ENCODE measurements around the gene SIRT6.
A peak's percentile ranks its signal among the peaks of the same experiment; 100 is the strongest.
"Not testable (repeated sequence)": the region's sequence is repeated elsewhere in the genome, so short reads cannot be mapped to it uniquely, and the experiment has no call there.

Gene SIRT6

DNA sequence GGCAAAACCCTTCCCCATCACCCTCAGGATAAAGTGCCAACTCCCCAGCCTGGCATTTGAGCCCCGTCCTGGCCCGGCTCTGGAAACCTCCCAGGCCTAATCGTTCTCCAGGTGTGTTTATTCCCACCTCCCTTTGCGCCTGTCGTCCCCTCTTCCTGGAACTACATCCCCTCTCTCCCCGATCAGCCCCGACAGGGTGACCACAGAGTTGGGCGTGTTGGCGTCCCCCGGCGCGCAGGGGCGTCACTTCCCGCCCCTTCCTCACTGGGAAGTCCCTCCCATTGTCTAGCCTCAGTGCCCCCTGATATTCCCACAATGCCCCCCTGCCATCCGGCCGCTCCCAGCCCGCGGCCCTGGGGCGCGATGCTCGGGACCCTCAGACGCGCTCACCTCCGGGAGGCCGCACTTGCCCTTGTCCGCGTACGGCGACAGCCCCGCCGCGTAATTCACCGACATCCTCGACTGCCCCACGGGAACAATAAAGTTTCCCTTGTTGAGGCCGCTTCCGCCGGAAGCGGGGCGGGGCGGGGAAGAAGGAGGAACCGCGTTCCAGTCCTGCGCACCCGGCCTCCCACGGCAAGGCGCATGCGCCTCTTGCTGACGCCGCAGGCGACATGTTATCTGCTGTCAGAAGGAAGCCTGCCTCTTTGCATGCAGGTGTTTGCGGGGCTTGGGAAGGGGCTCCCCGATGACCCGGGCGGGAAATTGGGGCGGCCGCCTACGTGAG lies at the start of gene SIRT6, which contains the start of gene ANKRD24:
Gene SIRT6 (minus strand): TSS at position 480 of the 727 bp plus-strand sequence. CDS start 24 bp downstream, at position 456.
Gene ANKRD24 (plus strand): TSS at position 606 of the 727 bp plus-strand sequence. CDS start 3,737 bp downstream, outside the sequence.
- peak; percentile 95 for DNase-seq

DNA sequence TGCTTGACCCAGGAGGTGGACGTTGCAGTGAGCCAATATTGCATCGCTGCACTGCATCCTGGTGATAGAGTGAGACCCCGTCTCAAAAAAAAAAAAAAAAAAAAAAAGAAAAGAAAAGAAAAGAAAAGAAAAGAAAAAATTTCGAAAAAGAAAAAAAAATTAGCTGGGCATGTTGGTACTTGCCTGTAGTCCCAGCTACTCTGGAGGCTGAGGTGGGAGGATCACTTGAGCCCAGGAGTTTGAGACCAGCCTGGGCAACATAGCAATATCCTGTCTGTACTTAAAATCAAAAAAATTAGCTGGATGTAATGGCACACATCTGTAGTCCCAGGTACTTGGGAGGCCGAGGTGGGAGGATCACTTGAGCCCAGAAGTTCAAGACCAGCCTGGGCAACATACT lies 49.8 kb upstream of the SIRT6 start:
- not testable (repeated sequence) for DNase-seq

DNA sequence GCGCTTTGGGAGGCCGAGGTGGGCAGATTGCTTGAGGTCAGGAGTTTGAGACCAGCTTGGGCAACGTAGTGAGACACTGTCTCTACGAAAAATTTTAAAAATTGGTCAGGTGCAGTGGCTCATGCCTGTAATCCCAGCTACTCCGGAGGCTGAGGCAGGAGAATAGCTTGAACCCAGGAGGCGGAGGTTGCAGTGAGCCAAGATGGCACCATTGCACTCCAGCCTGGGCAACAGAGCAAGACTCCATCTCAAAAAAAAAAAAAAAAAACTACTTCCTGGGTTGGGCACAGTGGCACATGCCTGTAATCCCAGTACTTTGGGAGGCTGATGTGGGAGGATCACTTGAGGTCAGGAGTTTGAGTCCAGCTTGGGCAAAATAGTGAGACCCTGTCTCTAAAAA lies 49.2 kb upstream of the SIRT6 start:
- DNase-seq, result not testable (repeated sequence)

DNA sequence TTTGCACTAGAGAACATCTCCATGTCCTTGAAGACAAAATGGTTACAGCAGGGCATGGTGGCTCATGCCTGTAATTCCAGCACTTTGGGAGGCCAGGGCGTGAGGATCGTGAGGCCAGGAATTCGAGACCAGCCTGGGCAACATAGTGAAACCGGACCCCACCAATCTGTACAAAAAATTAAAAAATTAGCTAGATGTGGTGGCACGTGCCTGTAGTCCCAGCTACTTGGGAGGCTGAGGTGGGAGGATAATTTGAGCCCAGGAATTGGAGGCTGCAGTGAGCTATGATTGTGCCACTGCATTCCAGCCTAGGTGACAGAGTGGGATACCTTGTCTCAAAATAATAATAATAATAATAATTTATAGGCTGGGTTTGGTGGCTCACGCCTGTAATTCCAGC lies 47.9 kb upstream of the SIRT6 start:
- DNase-seq, result not testable (repeated sequence)

DNA sequence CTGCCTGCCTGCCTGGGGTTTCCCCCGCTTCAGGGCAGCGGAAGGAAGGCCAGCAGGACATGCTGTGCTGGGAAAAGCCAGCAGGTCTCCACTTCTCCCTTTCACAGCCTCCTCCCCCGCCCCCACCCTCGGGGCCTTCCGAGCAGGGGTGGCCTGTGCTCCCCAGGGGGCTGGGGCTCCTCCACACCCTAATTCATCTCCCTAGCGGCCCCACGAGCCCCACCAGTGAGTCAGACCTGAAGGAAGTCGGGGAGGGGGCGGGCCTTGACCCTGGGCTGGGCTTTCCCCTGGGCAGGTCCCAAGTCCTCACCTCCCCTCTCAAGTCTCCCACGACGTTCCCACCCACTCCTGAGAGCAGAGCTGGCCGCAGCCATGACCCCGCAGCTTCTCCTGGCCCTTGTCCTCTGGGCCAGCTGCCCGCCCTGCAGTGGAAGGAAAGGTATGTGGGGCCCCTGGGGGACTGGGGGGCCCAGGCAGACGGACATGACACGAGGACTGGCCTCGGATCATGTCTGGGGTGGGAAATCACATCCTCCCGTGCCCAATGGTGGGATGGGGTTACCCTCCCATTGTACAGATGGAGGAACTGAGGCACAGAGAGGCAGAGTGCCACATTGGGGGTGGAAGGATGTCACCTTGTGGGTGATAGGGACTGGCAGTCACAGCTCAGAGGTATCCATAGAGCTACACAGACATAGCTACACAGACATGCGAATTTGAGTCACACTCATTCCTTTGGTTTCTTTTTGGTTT lies 47.0 kb upstream of the SIRT6 start, which contains the start of gene EBI3:
Gene EBI3 (plus strand): TSS at position 345 of the 753 bp plus-strand sequence. CDS start 28 bp downstream, at position 373.
- DNase-seq, result peak; percentile 44

DNA sequence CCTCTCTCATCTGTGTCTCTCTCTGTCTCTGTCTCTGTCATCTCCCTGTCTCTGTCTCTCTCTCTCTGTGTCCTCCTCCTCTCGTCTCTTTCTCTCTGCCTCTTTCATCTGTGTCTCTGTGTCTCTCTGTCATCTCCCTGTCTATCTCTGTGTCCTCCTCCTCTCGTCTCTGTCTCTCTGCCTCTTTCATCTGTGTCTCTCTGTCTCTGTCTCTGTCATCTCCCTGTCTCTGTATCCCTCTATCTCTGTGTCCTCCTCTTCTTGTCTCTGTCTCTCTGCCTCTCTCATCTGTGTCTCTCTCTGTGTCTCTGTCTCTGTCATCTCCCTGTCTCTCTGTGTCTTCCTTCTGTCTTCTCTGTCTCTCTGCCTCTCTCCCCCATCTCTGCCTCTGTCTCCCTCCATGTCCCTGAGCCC lies 46.4 kb upstream of the SIRT6 start:
- no peak for DNase-seq

DNA sequence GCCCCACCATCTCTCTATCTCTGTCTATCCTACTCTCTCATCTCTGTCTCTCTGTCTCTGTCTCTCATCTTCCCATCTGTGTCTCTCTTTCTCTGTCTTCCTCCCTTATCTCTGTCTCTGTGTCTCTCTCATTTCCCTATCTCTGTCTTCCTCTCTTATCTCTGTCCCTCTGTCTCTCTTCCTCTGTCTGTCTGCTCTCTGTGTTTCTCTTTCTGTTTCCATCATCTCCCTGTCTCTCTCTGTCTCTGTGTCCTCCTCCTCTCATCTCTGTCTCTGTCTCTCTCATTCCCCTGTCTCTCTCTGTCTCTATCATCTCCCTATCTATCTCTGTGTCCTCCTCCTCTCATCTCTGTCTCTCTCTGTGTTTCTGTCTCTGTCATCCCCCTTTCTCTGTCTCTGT lies 45.4 kb upstream of the SIRT6 start:
- DNase-seq, result no peak

DNA sequence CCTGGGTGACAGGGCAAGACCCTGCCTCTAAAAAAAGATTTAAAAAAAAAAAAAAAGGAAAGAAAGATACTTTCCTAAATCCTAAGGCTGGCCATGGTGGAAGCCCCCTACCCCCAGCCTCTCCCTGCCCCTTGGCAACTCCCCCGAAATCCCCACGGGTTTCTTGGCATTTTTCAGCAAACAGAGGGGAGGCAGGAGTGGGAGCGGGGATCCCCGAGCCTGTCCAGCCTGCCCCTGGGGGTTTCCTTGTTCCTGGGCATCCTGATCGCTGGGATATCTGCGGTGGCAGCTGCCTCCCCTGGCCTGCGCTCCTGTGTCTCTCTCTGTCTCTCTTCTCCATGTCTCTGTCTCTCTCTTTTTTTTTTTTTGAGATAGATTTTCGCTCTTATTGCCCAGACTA lies 43.5 kb upstream of the SIRT6 start:
- no peak for DNase-seq

DNA sequence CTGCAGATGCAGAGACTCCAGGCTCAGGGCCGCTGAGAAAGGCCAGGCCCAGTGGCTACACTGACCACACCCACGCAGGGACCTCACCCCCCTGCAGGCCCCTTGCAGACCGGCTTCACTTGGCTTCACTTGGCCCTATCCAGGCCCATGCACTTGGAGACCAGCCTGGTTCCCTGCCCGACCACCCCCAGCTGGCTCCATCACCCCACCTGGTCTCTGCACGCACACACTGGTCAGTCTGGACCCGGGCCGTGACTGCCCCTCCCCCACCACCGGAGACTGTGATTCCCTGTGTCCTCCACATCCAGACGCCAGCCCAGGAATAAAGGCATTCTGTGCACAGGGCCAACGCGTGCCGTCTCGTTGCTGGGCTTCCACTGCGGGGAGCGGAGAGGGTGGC lies 42.1 kb upstream of the SIRT6 start:
- DNase-seq, result no peak

DNA sequence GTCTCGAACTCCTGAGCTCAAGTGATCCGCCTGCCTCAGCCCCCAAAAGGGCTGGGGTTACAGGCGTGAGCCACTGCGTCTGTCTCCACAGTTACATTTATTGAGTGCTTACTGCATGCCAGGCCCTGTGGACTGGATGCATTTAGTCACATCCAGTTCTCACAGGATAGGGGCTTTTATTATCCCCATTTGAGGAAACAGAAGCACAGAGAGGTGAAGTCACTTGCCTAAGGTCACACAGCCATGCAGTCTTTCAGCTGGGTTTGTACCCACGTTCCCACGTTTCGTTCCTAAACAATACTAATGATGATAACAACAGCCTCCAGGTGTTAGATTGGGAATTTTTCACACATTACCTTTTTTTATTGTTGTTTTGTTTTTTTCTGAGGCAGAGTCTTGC lies 37.8 kb upstream of the SIRT6 start:
- no peak for DNase-seq

DNA sequence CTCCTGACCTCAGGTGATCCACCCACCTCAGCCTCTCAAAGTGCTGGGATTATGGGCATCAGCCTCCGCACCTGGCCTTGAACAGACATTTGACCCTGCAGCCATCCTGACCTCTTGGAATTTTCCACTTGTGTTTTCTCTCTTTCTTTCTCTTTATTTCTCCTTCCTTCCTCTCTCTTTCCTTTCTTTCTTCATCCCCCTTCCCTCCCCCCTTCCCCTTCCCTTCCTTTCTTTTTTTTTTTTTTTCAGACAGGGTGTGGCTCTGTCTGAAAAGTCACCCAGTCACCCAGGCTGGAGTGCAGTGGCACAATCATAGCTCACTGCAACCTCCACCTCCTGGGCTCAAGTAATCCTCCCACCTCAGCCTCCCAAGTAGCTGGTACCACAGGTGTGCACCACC lies 36.2 kb upstream of the SIRT6 start:
- not testable (repeated sequence) for DNase-seq

DNA sequence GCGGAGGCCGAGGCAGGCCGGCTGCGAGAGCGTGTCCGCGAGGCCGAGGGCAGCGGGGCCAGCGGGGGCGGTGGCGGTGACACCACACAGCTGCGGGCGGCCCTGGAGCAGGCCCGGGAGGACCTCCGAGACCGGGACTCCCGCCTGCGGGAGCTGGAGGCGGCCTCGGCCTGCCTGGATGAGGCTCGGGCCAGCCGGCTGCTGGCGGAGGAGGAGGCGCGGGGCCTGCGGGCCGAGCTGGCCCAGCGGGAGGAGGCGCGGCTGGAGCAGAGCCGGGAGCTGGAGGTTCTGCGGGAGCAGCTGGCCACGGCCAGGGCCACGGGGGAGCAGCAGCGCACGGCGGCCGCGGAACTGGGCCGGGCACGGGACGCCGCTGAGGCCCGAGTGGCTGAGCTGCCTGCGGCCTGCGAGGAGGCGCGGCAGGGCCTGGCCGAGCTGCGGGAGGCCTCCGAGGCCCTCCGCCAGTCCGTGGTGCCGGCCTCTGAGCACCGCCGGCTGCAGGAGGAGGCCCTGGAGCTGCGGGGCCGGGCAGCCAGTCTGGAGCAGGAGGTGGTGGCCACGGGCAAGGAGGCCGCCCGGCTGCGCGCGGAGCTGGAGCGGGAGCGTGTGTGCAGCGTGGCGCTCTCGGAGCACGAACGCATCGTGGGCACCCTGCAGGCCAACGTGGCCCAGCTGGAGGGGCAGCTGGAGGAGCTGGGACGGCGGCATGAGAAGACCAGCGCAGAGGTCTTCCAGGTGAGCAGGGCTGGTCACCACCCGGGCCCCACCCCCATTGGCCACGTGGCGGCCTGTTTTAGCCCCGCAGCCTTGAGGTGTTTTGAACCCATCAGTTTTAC lies 35.3 kb upstream of the SIRT6 start:
- DNase-seq, result no peak

DNA sequence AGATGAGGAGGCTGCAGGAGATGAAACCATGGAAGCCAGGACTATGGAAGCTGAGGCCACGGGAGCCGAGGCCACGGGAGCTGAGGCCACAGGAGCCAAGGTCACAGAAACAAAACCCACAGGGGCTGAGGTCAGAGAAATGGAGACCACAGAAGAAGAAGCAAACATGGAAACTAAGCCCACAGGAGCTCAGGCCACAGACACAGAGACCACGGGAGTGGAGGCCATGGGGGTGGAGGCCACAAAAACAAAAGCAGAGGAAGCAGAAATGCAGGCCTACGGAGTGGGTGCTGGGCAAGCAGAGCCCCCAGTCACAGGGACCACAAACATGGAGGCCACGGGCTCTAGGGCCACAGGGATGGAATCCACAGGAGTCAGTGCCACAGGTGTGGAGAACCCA lies 34.5 kb upstream of the SIRT6 start:
- no peak for DNase-seq

DNA sequence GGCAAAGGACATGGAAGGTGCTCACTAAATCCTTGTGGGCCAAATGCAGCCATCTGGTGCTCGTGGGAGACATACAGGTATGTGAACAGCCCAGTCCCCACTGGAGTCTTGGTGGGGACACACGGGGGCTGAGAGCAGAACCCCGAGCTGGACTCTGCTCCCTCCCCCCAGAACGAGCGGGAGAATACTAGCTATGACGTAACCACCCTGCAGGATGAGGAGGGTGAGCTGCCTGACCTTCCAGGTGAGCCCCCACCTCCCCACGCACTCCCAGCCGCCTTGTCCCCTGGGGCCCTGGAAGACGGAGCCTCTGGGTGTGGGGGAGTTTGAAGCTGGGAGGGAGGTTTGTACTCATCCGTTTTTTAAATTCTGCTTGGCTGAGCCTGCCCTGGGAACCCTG lies 33.4 kb upstream of the SIRT6 start:
- DNase-seq, result no peak

DNA sequence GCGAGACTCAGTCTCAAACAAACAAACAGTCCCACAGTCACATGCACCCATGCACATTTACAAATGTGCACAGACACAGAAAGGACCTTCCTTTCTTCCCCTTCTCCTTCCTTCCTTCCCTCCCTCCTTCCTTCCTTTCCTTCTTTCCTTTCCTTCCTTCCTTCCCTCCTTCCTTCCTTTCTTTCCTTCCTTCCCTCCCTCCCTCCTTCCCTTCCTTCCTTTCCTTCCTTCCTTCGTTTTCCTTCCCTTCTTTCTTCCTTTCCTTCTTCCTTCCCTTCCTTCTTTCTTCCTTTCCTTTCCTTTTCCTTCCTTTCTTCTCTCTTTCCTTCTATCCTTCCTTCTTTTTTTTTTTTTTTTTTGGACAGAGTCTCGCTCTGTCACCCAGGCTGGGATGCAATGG lies 30.8 kb upstream of the SIRT6 start:
- DNase-seq, result no peak

DNA sequence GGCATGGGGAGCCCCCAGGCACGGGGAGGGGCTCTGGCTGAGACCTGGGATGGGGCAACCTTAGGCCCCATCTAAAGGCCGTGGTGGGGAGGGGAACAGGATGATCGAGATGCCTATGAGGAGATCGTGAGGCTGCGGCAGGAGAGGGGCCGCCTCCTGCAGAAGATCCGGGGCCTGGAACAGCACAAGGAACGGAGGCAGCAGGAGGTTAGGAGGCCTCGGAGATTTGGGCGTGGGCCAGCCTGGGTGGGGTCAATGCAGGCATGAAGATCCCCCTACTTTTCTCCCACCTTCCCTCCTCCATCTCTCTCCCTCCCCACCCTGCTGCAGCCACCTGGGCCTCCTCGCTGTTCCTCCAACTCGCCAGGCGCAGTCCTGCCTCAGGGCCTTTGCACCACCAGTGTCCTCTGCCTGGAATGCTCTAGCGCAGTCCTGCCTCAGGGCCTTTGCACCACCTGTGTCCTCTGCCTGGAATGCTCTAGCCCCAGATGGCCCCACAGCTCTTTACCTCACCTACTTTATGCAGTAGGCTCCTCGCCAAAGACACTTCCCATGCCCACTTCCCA lies 27.9 kb upstream of the SIRT6 start:
- no peak for DNase-seq

DNA sequence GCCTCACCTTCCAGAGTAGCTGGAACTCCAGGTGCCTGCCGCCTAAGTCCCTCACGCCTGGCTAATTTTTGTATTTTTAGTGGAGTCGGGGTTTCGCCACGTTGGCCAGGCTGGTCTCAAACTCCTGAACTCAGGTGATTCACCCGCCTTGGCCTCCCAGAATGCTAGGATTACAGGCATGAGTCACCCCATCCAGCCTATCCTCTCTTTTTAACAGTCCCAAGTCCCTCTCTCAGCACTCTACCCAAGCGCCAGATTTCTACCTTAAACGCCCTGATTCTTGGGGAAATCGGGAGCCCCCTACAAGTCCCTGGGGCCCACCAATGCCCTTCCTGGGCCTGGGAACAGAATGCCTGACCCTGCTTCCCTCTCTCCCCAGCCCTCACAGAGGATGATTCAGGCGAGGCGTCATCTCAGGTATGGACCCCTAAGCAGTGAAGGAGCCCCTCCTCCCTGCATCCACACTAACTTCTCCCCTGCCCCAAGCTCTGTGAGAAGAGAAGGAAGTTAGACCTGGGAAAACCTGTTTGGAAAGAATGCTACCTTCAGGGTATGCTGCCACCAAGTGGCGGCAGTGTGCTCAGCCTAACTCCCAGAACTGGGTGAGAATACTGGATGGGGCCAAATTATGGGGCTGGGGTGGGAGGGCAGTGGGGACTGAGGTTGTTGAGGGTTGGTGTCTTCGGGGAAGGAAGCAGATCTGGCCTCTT lies 26.2 kb upstream of the SIRT6 start:
- DNase-seq, result peak; percentile 41

DNA sequence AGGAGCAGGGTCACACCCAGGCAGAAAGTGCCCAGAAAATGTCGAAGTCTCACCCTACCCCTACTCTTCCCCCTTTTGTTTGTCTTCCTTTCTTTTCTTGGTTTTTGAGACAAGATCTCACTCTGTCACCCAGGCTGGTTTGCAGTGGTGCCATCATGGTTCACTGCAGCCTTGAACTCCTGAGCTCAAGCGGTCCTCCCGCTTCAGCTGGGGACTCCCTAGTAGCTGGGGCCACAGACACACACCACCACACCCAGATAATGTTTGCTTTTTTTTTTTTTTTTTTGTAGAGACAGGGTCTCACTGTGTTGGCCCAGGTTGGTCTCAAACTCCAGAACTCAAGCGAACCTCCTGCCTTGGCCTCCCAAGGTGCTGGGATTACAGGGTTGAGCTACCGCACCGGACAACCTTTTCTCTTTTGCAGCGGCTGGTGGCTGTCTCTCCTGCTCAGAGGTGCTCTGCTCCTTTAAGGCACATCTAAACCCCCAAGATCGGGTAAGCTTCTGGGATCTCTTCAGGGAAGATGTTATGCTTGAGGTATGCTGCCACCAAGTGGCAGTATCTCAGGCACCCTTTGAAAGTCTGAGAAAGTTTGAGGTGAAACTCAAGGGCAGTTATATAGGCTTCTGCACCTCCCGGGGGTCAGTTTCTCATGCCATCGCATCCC lies 24.6 kb upstream of the SIRT6 start:
- DNase-seq, result peak; percentile 19

DNA sequence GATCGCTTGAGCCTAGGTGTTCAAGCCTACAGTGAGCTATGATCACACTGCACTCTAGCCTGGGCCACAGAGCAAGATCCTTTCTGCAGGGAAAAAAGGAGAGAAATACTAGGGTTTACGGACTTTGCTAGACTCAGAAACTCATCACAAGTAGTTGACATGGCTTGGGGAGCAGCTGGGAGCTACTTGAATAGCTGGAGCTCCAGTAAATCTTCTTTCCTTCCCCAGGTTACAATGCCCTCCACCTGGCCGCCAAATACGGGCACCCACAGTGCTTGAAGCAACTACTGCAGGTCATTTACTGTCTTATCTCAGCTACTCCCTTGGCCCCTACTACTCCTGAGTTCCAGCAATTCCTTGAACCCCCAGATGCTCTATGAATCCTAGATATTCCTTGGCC lies 19.4 kb upstream of the SIRT6 start:
- DNase-seq, result no peak

DNA sequence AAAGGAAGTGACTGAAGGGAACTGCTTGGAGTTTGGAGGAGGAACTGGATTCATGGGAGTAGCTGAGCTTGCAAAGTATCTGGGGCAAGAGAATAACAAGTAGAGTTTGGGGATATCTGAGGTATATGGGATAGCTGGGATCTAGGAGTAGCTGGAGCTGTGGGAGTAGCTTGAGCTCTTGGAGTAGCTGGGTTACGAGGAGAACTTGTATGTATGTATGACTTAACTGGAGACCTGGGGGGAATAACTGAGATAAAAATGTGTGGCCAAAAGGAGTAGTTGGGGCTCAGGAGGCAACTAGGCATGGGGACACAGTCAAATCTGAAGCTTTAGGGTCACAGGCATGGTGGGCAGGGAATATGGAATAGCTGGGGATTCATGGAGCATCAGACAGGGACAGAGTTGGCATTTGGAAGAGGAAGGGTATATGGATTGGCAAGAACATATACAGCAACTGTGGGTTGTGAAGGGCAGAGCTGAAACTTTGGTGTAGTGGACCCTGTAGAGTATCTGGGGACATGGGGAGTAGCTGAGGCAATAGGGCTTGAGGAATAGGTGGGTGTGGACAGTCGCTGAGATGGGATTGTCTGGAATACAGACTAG lies 18.7 kb upstream of the SIRT6 start:
- DNase-seq, result no peak

DNA sequence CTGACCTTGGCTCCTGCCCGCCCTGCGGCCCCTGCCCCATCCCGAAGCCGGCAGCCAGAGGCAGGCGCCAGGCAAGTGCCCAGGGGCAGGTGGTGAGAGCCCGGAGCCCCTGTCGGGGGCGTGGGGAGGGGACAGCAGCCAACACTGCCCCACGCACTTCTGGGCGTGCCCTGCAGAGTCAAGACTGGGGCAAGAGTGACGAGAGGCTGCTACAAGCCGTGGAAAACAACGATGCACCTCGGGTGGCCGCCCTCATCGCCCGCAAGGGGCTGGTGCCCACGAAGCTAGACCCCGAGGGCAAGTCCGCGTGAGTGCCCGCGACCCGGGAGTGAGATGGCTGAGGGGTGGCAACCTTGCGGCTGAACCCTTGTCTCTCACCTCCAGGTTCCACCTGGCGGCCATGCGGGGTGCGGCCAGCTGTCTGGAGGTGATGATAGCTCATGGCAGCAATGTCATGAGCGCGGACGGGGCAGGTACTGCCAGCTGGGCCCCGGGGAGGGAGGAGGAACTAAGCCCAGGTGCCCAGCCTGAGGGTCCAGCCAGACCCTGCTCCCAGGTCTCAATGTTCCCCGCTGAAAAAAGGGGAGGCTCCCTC lies 17.4 kb upstream of the SIRT6 start:
- DNase-seq, result no peak
